Fibroblast of lung (primary cell): ENCODE measurements around the gene DLG4. TPM values are rescaled to one million over a fixed set of nuclear protein-coding genes. Genes with fewer than 3 reads are reported as not detected.
"Not testable (repeated sequence)": the region's sequence is repeated elsewhere in the genome, so short reads cannot be mapped to it uniquely, and the experiment has no call there.

Experiments used
- DNase-seq, 2 donors: peaks; one replicate each; pipeline versions ENCODE4 v3.0.0 to v3.0.0-alpha.2; 2010; ENCODE audit warnings: low read depth in 2 of 2
- H2AFZ ChIP-seq: 2 replicates; pipeline ENCODE4 v1.5.1; 2012; ENCODE audit warnings: low read length, control low read depth, inconsistent platforms
- H3K27ac ChIP-seq: 2 replicates; pipeline ENCODE4 v1.5.1; 2011; ENCODE audit warnings: low read length, control low read depth; ENCODE audit not compliant: insufficient read depth
- H3K27me3 ChIP-seq: 2 replicates; pipeline ENCODE4 v1.5.1; 2011; ENCODE audit warnings: mild to moderate bottlenecking, low read length; ENCODE audit not compliant: control insufficient read depth, insufficient read depth
- H3K36me3 ChIP-seq: 2 replicates; pipeline ENCODE4 v1.5.1; 2011; ENCODE audit warnings: low read length; ENCODE audit not compliant: control insufficient read depth, insufficient read depth
- H3K4me1 ChIP-seq: 2 replicates; pipeline ENCODE4 v1.5.1; 2011; ENCODE audit warnings: low read length; ENCODE audit not compliant: control insufficient read depth, insufficient read depth; ENCODE audit errors: extremely low read depth
- H3K4me2 ChIP-seq: 2 replicates; pipeline ENCODE4 v1.5.1; 2011; ENCODE audit warnings: low read length, control low read depth; ENCODE audit not compliant: insufficient read depth; ENCODE audit errors: extremely low read depth
- H3K4me3 ChIP-seq, 4 experiments: fragments of 200-600 bp in 1 of 4; sonication (generic) in 1 of 4; replicated peaks in 1 of 4; 2 replicates each; pipeline ENCODE4 v1.5.1; 2011 to 2016; ENCODE audit warnings: low read length in 4 of 4, low read depth in 3 of 4, mild to moderate bottlenecking in 3 of 4, control low read depth in 2 of 4, inconsistent platforms in 1 of 4, mixed read lengths in 1 of 4; ENCODE audit not compliant: insufficient read depth in 1 of 4; ENCODE audit errors: control extremely low read depth in 1 of 4
- H3K79me2 ChIP-seq: 2 replicates; pipeline ENCODE4 v1.5.1; 2012; ENCODE audit warnings: mild to moderate bottlenecking, low read length, inconsistent platforms; ENCODE audit not compliant: control insufficient read depth, insufficient read depth
- H3K9ac ChIP-seq: 2 replicates; pipeline ENCODE4 v1.5.1; 2011; ENCODE audit warnings: mild to moderate bottlenecking, low read length, control low read depth; ENCODE audit not compliant: insufficient read depth
- H3K9me3 ChIP-seq: 2 replicates; pipeline ENCODE4 v1.5.1; 2012; ENCODE audit warnings: low read depth, low read length; ENCODE audit not compliant: control insufficient read depth, insufficient read depth
- H4K20me1 ChIP-seq: 2 replicates; pipeline ENCODE4 v1.5.1; 2011; ENCODE audit warnings: low read length; ENCODE audit not compliant: control insufficient read depth, insufficient read depth; ENCODE audit errors: extremely low read depth
- CTCF ChIP-seq, 2 donors: IDR thresholded peaks in 1 of 2; conservative IDR thresholded peaks in 1 of 2; 1 replicate in 1 of 2; 2 replicates in 1 of 2; pipeline ENCODE4 v1.5.1; 2011 to 2012; ENCODE audit warnings: low read length in 2 of 2, control low read depth in 1 of 2, inconsistent platforms in 1 of 2, low read depth in 1 of 2, mild to moderate bottlenecking in 1 of 2
- EZH2 ChIP-seq: IDR thresholded peaks from 2 replicates; pipeline ENCODE4 v1.5.1; 2012; ENCODE audit warnings: low read length, control low read depth, mild to moderate bottlenecking; ENCODE audit errors: missing control alignments
- polyA plus RNA-seq, 2 donors: library from polyadenylated mRNA; depleted of rRNA in 1 of 2; stranded (reverse) in 1 of 2; unstranded in 1 of 2; fragments of >200 nt; gene quantifications; 2 replicates each; pipeline ENCODE4 v1.2.1, GENCODE V29; 2011 to 2012; ENCODE audit warnings: missing spikeins in 1 of 2
- total RNA-seq: library from RNA; depleted of rRNA; stranded (reverse); fragments of >200 nt; gene quantifications from 2 replicates; pipeline ENCODE4 v1.2.1, GENCODE V29; 2014

DLG4 gene
- total and polyA plus RNA-seq, 2 donors (not counting 1 experiment from before 2014, with no cell fraction given), result 11.3 to 22.0 TPM

- no peaks in the 10 kb centered on the region for H4K20me1 ChIP-seq
- no peak overlapping the region for H3K9ac ChIP-seq
- H3K4me1 ChIP-seq, result no peaks in the 10 kb centered on the region
- H3K36me3 ChIP-seq, result no peaks in the 10 kb centered on the region
- H2AFZ ChIP-seq, result no peak overlapping the region
- TF ChIP-seq CTCF (conservative IDR thresholded peaks at IDR 0.05 in 1 of 2, IDR thresholded peaks at IDR 0.05 in 1 of 2; ENCODE audit: low read depth in 1 of 2, low read length in 2 of 2), result no peak
- TF ChIP-seq EZH2, result no peak
- no peak overlapping the region for H3K4me2 ChIP-seq
- no peaks in the 10 kb centered on the region for H3K9me3 ChIP-seq
- no peaks in the 10 kb centered on the region for H3K79me2 ChIP-seq
- no peak for DNase-seq
- H3K27ac ChIP-seq, result no peak overlapping the region
- H3K27me3 ChIP-seq, result no peaks in the 10 kb centered on the region
- no peak overlapping the region for H3K4me3 ChIP-seq
Observed at GRCh38 chr17:7166873-7167272, 52.8 kb downstream of the DLG4 start.

DNA sequence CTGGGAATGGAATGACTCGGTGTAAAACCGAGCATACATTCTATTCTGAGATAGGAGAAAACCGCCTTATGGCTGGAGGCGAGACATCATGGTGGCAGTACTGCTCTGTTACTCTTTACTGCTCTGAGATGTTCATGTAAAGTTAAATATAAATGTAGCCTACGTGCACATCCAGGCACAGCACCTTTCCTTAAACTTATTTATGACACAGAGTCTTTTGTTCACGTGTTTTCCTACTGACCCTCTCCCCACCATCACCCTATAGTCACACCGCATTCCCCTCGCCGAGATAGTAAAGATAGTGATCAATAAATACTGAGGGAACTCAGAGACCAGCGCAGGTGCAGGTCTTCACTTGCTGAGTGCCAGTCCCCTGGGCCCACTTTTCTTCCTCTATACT, 60.1 kb downstream of the DLG4 start:
- not testable (repeated sequence) for H4K20me1 ChIP-seq, H3K9ac ChIP-seq, H3K27ac ChIP-seq, H3K4me2 ChIP-seq, H3K4me1 ChIP-seq, H3K9me3 ChIP-seq, H3K4me3 ChIP-seq, DNase-seq, H3K79me2 ChIP-seq, H2AFZ ChIP-seq, H3K27me3 ChIP-seq, H3K36me3 ChIP-seq

DNA sequence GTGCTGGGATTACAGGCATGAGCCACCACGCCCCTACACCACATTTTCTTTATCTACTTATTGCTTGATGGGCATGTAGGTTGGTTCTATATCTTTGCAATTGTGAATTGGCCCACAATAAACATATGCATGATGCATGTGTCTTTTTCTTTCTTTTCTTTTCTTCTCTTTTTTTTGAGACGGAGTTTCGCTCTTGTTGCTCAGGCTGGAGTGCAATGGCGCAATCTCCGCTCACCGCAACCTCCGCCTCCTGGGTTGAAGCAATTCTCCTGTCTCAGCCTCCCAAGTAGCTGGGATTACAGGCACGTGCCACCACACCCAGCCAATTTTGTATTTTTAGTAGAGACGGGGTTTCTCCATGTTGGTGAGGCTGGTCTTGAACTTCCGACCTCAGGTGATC, 61.2 kb downstream of the DLG4 start:
- H3K9ac ChIP-seq, H2AFZ ChIP-seq, H4K20me1 ChIP-seq, H3K4me1 ChIP-seq, H3K27me3 ChIP-seq, H3K79me2 ChIP-seq, H3K4me3 ChIP-seq, H3K36me3 ChIP-seq, H3K4me2 ChIP-seq, DNase-seq, H3K9me3 ChIP-seq, H3K27ac ChIP-seq: not testable (repeated sequence)

DNA sequence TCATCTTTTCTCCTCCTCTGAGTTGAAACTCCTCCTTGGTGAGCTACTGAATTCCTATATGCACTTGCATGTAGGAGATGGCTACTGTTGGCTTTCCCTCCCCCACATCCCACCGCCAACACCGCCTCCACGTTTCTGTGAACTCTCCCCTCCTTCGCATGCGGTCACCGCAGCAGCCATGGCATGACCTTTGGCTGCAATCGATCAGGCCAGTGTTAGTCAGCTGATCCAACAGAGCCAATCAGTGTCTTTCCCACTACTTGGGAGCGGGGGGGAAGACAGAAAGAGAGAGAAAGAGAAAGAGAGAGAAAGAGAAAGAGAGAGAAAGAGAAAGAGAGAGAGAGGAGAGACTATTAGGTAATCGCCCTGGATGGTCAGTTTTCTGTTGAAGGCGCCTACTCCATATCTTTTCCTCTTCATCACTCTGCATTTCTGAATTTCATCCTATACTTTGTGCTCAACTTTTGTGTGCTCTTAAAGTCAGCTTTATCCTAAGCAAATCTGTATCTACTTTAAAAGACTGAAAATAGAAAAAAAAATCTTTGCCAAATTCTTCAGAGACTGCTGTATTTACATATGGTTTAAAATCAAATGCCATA, 63.2 kb downstream of the DLG4 start:
- Histone ChIP-seq H3K27ac (no peak overlapping the region), H3K27me3 (no peaks in the 10 kb centered on the region), H3K9ac (no peak overlapping the region), H3K4me1 (no peaks in the 10 kb centered on the region), H4K20me1 (no peaks in the 10 kb centered on the region), H2AFZ (no peak overlapping the region), H3K4me3 (no peak overlapping the region), H3K36me3 (no peaks in the 10 kb centered on the region), H3K79me2 (no peaks in the 10 kb centered on the region), H3K4me2 (peak overlapping the region; percentile 32), H3K9me3 (no peaks in the 10 kb centered on the region)
- DNase-seq, result no peak
- TF ChIP-seq EZH2 (no peak), CTCF (conservative IDR thresholded peaks at IDR 0.05 in 1 of 2, IDR thresholded peaks at IDR 0.05 in 1 of 2; ENCODE audit: low read depth in 1 of 2, low read length in 2 of 2) (no peak)
